ENCODE measurements around the gene HEYL.

DNA sequence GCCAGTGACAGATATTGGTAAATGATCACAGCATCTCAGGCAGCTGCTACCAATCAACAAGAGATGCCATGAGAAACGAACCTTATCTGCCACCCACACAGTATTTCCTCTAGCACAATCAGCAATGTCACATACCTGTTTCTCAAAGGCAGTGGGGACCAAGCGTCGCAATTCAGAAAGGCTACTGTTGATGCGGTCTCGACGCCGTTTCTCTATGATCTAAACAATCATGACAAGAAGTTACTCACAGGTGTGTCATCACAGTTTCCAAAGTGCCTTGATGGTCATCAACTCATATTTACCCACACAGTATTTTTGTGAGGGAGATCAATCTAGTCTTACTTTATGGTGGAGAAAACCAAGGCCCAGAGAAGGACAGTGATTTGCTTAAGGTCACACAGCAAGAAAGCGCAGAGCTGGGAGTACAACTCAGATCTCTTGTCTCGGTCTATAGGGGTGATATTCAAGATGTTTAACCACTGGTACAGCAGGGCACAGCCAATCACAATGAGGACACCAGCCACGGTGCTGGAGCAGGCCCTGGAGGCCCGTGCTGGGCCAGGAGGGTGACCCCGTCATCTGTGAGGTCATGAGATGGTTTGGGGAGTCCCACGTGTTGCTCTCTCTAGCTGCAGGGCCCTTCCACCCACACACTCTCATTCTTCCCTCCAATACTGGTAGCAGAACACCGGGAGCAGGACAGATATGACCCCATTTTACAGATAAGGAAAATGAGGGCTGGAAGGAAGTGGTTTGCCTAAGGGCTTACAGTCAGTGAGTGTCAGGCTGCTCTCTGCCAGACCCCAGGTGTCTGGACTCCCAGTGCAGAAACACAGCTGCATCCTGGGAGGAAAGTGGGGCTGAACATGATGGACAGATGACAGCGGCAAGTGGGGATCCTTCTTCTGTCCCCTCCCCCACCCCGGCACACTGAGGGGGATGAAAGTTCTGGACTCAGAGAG, 7.8 kb downstream of the HEYL start:
- no peak for TF ChIP-seq POLR2AphosphoS5 (IDR thresholded peaks at IDR 0.05; ENCODE audit: low read depth, low read length)
- no peak for TF ChIP-seq SMC3 (IDR thresholded peaks at IDR 0.05; ENCODE audit: low read depth, low read length)
- TF ChIP-seq, protein P1, sequence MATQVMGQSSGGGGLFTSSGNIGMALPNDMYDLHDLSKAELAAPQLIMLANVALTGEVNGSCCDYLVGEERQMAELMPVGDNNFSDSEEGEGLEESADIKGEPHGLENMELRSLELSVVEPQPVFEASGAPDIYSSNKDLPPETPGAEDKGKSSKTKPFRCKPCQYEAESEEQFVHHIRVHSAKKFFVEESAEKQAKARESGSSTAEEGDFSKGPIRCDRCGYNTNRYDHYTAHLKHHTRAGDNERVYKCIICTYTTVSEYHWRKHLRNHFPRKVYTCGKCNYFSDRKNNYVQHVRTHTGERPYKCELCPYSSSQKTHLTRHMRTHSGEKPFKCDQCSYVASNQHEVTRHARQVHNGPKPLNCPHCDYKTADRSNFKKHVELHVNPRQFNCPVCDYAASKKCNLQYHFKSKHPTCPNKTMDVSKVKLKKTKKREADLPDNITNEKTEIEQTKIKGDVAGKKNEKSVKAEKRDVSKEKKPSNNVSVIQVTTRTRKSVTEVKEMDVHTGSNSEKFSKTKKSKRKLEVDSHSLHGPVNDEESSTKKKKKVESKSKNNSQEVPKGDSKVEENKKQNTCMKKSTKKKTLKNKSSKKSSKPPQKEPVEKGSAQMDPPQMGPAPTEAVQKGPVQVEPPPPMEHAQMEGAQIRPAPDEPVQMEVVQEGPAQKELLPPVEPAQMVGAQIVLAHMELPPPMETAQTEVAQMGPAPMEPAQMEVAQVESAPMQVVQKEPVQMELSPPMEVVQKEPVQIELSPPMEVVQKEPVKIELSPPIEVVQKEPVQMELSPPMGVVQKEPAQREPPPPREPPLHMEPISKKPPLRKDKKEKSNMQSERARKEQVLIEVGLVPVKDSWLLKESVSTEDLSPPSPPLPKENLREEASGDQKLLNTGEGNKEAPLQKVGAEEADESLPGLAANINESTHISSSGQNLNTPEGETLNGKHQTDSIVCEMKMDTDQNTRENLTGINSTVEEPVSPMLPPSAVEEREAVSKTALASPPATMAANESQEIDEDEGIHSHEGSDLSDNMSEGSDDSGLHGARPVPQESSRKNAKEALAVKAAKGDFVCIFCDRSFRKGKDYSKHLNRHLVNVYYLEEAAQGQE (IDR thresholded peaks at IDR 0.05; ENCODE audit: low read depth, low read length) = no peak
- TF ChIP-seq, protein P2, sequence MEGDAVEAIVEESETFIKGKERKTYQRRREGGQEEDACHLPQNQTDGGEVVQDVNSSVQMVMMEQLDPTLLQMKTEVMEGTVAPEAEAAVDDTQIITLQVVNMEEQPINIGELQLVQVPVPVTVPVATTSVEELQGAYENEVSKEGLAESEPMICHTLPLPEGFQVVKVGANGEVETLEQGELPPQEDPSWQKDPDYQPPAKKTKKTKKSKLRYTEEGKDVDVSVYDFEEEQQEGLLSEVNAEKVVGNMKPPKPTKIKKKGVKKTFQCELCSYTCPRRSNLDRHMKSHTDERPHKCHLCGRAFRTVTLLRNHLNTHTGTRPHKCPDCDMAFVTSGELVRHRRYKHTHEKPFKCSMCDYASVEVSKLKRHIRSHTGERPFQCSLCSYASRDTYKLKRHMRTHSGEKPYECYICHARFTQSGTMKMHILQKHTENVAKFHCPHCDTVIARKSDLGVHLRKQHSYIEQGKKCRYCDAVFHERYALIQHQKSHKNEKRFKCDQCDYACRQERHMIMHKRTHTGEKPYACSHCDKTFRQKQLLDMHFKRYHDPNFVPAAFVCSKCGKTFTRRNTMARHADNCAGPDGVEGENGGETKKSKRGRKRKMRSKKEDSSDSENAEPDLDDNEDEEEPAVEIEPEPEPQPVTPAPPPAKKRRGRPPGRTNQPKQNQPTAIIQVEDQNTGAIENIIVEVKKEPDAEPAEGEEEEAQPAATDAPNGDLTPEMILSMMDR (IDR thresholded peaks at IDR 0.05) = no peak
- TF ChIP-seq, protein P3, sequence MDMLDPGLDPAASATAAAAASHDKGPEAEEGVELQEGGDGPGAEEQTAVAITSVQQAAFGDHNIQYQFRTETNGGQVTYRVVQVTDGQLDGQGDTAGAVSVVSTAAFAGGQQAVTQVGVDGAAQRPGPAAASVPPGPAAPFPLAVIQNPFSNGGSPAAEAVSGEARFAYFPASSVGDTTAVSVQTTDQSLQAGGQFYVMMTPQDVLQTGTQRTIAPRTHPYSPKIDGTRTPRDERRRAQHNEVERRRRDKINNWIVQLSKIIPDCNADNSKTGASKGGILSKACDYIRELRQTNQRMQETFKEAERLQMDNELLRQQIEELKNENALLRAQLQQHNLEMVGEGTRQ (IDR thresholded peaks at IDR 0.05; ENCODE audit: borderline replicate concordance, low read depth, low read length) = no peak
- TF ChIP-seq GABPA (IDR thresholded peaks at IDR 0.05; ENCODE audit: low read depth) = no peak
- peak in 1 of 2 experiments; percentile 22; a peak in 1 of 4 replicates for TF ChIP-seq EP300 (IDR thresholded peaks at IDR 0.05; ENCODE audit: borderline replicate concordance in 1 of 2, low read depth in 1 of 2, low read length in 1 of 2)
- TF ChIP-seq MEF2A (IDR thresholded peaks at IDR 0.05; ENCODE audit: borderline replicate concordance, low read depth) = no peak
- no peak for TF ChIP-seq EZH2phosphoT487 (IDR thresholded peaks at IDR 0.05; ENCODE audit: borderline replicate concordance, low read depth)
- no peak for TF ChIP-seq JUND (IDR thresholded peaks at IDR 0.05)
- no peak for TF ChIP-seq TCF12 (IDR thresholded peaks at IDR 0.05)

All from SK-N-SH (cell line).